Measurements from ENCODE around the gene ACSL6.
A peak's percentile ranks its signal among the peaks of the same experiment; 100 is the strongest.

The ACSL6 gene

DNA sequence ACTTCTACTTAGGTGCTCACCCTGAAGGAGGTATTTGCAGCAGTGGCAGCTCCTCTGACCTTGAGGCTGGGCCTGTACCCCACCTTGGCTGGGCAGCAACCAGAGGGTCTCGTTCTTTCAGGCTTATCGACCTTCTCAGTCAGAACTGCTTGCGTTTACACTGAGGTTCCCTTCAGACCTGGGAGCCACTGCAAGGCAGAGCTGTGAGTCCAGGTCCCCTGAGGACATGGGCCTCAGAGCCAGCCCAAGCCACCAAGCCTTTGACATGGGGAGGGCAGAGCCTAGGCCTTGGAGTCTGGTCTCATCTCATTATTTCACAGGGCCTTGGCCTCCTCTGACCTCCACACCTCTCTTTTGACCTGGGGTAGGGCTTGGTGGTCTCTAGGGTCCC, 13.7 kb downstream of the ACSL6 start:
- no peak for DNase-seq

DNA sequence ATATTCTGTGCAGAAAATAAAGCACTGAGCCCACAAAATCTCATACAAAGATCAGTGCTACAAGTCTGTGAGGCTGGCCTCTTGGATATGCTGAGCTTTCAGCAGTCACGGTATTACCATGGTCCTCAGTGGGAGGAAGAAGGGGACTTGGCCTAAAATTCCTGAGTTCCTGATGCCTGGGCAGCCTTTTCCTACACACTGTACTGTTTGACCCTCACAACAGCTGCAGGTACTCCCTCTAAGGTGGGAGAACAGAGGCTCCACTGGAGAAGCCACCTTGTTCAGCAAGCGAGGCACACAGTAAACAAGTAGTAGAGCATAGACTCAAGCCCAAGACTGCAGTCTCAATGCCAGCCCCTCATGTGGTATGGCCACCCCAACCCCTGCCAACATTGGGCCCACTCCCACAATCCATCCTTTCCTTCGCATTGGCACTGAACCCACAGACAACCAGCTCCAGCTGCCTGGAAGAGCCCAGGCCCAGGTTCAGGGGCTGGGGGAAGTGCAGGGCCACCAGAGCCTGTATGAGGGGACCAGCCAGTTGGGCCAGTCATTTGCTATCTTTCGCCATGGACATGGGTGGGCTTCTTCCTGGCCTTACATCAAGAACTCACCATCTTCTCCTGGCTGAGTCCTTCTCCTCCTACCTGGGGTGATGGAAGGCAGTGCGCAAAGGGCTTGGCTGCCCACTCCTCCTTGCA, 14.3 kb downstream of the ACSL6 start:
- no peak for DNase-seq

DNA sequence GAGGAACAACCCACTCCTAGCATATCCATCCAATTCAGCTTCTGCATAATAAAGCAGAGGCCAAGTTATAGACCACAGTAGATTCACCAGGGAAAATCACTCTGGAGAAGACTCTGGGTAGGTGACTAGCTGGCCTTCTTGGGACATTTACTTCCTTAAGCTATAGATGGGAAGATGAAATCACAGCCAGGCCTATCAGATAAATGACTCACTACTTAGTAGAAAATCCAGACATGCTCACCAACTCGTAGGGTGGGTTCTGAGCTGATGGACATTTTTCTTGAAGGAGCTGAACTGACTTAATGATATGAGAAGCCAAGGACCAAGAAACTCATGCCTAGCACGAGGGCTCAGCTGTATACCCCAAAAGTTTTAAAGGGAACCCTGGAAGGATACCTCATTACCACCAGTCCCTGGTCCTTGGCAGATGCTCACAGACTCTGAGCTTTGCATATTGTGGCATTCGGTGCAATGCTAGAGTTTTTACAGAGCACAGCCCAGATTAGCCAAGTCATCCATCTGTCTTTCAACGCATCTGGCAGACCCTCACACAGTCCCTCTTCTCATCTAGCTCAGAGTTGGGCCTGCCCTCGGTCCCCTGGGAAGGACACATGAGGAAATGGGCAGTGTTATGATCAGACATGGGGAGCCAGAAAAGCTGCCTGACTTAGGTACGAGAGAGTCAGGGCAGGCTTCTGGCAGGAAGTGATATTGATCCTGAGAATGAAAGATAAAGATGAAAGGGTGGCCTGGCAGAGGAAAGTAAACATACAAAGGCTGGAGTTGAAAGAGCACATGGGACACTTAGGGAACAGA, 15.0 kb downstream of the ACSL6 start:
- no peak for DNase-seq

DNA sequence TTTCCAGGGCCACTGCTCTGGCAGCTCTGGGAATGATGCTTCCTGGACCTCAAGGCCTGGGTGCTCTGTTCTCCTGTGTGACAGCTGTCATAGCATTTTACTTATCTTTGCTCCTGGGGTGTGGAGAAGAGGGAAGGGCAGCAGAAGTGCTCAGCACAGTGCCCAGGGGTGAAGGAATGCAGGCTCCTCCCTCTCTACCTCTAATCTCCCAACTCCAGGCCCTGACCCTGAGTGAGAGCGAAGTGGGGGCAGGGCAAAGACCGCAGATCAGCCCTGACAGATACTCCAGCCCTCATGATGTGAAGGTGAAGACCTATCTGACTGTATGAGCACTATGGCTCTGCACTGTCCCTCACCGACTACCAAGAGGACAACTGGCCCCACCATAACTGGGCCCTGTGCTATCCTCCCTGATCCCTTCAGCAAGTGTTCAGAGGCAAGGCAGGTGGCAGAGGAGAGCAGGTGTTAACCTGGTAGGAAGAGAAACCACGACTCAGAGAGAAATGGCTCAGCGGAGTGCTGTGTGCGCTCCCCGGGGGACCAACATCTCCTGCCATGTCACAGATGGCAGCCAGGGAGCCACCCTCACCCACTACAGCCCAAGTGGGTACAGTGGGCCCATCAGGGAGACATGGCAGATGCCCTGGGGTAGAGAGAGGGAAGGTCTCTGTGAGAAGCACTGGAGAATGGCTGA, 16.8 kb downstream of the ACSL6 start:
- DNase-seq: no peak

DNA sequence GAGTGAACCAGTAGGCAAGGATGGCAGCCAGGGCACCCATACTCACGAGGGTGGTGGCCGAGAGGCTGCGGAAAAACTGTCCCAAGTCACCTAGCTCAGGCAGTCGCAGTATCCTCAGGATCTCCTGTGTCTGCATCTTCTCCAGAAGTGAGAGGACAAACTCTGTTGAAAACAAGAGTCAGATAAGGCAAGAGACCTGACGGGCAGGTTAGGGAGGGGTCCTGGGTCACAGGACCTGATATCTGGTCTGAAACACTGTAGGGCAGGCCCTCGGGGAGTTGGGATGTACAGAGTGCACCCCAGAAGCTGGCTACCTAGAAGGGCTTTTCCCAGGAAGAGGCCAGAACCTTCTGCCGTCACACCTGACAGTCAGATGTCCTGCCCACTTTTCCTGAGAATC, 17.4 kb downstream of the ACSL6 start:
- no peak for DNase-seq

DNA sequence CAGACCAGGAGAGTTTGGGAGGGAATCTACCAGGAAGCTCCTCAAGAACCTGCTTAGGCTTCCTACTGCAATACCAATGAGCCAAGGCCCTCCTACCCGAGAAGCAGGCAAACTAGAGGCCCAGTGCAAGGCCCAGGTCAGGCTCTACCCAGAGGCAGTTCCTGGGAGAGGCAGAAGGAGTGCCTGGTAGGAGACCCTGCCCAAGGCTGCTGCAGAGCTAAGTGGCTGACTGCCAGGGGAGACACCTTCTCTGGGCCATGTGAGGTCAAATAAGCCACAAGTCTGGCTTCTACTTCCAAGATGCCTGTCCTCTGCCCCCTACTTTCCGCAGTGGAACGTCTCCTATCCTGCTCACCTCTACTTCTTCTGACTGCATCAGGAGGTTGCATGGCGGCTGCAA, 17.8 kb downstream of the ACSL6 start:
- no peak for DNase-seq

DNA sequence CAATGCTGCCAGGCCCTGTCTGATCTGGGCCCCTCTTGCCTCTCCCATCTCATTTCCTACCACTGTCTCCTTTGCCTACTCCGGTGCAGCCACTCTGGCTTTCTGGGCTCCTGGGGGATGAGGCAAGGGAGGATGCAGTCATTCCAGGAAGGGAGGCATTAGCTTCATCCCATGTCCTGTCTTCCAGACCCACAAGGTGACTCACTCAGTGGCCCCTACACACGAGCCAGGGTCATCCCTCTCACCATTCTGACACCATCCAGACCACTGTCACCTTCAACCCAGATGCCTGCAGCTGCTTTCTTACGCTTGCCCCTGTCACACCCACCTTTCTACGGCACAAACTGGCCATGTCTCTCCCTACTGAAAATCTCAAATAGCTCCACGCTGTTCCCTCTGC, 19.1 kb downstream of the ACSL6 start:
- no peak for DNase-seq

DNA sequence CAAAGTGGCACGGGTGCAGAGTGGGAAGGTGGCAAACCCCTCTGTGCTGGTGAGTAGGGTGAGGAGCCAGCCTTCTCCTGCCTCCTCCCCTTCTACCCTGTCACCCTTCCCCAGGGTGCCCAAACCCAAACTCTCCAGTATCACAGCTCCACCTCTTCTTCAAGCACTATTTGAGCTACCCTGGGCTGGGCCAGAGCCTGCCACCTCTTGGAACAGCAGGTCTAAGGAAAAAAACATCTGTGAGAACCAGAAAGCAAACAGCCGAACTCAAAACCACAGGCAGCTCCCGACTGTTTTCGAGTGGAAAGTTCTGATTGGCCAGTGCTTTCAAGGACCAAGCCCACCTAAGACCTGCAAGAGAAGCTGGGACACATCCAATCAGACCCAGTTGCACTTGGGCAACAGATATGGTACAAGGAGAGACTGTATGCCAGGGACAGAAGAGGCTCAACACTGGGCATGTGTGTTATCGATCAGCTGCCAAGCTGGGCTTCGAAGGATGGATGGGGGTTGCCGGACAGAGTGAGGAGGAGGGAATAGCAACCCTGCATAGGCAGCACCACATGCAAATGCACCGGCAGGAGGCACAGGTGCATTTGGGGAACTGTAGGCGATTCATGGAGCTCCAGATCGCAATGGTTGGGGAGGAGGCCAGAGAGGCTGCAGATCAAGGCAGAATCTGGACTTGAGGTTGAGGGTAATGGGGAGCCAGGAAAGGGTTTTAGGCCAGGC, 19.7 kb downstream of the ACSL6 start:
- no peak for DNase-seq

DNA sequence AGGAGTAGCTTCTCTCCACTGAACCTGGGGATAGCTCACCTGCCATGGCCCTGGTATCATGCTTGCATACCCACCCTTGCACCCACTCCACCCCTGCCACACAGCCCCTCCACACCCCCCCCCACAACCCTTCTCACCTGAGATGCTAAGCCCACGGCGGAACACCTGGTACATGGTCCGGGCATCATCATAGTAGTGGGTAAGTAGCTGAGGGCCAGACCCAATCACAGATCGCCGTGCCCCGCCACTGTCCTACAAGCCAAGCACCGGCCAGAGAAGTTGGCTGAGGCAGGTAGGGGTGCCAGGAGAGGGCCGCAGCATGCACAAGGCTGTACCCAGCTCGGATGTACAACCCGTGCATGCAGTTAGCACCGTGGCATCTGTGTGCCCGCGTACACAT, 20.7 kb downstream of the ACSL6 start:
- DNase-seq: no peak

DNA sequence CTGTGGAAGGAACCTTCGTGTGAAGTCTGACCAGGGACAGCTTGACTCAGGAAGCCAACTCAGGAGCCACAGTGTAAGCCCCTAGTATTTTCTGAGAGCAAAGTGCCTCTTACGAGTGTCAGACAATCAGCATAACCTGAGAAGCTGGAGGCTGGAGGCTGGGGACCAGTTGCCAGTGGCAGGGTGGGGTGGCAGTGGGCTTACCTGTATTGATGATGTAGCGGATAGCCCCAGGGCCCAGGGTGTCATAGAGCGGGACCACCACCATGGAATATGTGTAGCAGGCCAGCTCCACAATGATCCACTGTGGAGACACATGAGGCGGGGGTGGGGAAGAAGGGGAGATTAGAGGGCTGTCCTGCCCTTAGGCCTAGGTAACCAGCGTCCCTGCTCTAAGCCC, 22.9 kb downstream of the ACSL6 start:
- DNase-seq: no peak

DNA sequence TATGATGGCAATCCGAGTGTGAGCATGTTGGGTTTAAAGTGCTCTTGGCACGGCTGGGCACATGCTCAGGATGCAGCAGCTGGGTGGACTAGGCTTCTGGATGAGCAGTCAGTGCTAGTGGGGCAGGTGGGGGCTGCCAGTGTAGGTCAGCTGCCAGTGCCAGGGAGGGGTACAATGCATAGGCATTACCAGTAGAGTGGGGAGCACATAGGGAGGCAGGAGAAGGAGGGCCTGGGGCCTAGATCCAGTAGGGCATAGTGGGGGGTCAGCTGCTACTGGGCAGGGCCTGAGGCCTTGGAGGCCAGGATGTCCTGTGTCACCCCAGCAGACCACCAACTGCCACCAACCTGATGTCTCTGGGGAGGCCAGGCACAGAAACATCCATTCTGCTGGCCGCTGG, 24.2 kb downstream of the ACSL6 start:
- DNase-seq: no peak

DNA sequence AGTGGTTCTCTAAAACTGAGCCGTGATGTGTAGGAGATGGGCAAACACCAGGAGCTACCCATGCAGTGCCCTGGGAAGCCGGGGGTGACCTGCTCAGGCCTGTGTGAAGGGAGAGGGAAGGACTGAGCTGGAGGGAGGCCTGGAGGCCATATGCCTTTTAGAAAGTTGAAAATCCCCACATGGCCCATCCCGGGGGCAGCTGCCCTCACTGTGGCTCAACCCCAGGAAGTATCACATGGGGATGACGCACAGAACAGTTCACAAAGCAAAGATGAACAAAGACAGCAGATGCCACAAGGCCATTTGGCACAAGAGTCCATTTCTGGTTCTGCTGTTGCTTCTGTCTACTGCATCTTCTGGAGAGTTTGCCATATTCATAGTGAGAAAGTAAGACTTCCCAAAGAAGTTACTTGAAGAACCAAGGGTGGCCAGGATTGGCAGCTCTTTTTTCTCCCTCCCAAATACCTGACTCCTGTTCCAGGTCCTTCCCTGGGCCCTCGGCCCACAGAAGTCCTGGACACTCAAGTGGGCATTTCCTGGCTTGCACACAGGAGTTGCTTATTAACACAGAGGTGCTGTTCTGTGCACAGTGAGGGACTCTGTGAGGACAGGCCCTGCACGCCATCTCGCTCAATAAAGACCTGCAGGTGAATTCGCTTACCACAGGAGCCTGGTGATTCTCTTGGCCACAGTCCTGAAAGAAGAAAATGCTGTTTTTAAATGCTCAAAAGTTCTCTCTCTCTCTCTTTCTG, 25.1 kb downstream of the ACSL6 start:
- no peak for DNase-seq

DNA sequence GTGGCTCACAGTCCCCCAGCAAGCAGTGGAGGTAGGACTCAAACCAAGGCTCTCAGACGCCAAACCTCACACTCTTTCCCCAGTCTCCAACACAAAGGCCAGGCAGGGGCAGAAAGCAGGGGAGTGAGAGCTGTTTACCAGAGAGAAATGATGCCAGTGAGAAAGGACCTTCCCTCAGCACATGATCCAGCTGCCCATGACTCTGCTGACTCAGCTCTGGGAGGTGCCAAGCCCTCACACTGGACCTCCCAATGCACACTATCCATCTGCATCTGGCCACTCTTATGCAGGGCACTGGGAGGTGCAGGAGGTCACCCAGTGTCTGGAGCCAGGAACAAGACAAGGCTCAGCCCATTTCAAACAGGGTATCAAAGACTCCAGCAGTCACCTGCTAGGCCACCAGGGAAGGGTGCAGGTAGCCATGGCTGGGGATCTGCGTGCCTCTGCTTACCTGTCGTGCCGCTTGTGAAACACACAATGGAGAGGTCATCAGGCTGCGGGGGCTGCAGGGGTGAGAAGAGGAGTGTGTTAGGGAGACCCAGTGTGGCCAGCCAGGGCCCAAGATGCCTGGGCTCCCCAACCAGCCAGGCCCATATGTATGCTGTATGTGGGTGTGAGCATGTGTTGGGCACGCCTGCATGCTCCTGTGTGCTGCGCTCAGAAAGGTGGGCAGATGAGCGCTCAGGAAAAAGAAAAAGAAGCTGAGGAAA, 26.3 kb downstream of the ACSL6 start:
- DNase-seq: no peak

DNA sequence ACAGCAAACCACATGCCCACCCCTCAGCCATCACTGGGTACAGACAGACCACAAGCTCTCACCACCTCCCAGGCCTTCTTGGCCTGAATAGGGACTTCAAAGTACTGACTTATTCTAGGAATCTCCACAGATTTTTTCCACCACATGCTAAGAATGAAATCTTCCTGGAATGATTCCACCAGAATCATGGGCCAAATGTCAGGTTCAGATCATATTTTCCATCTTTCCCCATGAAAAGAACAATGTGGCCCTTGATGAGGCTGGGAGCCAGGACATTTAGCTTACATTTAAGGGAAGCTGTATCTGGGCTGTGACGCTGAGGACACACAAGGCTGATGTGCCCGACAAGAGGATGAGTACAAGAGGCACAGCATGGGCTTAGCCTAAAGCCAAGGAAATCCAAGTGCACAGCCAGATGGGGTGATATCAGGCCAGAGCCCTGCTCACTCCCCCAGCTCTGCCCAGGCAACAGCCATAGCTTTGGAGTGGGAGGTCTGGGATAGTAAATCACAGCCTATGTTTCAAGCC, 28.1 kb downstream of the ACSL6 start:
- DNase-seq: no peak

DNA sequence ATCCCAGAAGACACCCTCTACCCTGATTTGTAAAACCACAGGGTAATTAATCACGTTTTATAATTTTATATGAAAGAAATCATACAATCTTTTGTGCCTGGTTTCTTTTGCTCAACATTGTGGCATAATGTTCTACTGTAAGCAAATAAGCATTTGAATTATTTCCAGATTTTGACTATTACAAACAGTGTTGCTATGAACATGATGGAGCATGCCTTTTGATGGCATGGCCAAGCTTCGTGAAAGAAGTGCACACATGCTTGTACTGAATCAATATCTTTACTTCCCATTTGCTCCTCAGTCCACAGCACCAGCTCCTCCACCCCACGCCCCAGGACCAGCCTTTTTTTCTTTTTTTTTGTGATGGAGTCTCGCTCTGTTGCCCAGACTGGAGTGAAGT, 29.9 kb downstream of the ACSL6 start:
- no peak for DNase-seq

DNA sequence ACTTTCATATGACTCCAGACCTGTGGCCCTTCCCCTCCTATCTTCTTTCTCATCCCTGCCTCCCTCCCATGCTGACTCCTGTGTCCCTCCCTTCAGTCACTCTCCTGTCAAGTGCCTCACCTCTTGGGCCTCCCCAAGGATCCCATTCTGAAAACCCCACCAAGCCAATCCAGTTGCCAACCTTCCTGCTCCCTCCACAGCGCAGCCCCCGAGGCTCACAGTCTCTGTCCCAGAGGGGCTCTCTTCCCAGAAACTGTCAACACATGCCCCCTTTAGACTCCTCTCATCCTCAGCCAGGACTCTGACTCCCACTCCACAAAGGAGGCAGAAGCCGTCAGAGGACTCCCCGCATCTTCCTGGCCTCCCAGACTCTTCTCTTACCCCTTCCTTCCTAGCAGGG, 30.8 kb downstream of the ACSL6 start:
- DNase-seq: no peak

DNA sequence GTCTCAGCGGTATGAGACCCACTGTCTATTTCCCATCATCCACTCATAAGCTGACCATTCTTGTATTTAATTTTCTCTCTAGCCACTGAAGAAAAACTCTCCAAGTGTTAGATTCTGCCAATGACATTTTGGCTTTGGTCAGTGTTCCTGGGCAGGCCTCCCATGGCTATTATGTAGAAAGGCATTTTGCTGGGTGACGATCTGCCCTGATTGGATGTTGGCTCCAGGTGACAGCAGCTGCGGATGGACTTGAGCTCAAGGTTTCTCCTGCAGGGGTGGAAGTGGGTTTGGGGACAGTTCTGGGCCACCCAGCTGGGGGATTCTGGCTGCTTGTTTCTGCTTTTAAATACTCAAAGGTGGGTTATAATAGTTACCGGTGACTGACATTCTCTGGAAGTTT, 31.6 kb downstream of the ACSL6 start:
- no peak for DNase-seq

DNA sequence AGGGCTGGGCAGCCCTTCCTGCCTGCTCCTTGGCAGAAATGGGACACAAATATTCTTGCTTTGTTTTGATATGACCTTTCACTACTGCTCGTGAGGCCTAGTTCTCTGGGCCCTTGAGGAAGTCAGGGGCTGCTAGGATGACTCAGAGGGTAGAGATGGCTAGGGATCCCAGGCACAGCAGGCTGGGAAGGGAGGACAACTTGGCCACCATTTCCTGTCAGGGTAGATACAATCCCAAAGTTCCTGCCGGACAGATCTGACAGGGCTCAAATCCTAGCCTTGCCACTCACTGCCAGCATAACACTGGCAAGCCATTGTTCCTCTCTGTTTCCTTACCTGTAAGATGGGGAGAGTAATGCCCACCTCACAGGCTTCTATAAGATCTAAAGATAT, 34.2 kb downstream of the ACSL6 start:
- no peak for DNase-seq

DNA sequence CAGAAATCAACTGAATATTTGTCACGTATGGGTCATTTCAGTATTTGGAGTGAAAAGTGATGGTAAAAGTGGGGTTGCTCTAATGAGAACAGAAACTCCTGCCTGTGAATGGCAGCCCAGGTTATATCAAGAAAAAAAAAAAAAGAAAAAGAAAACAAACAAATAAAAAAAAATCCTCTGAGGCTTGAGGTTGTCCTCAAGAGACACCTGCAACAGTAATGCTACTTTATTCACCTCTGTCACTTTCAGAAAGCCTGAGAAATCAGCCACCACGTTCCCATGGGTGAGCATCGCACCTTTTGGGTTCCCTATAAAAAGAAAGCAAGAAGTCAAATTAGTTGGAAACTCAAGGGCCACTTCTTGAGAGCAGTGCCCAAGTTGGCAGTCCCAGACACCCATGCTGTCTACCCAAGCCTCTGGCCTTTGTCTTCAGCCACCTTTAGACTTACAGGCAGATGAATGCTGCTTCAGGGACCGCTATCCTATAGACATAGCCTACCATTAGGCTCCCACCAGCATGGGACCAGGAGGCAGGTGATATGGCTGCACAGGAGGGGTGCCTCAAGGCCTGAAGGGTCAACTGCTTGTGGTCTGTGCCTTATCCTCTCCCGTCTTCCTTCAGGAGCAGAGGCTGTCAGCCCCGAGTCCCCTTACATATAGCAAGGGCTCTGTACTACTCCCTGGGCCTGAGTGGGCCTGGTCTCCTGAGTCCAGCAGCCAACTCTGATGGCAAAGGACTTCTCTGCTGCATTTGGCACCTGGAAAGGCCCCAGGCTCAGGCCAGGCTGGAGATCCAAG, 34.8 kb downstream of the ACSL6 start:
- no peak for DNase-seq

DNA sequence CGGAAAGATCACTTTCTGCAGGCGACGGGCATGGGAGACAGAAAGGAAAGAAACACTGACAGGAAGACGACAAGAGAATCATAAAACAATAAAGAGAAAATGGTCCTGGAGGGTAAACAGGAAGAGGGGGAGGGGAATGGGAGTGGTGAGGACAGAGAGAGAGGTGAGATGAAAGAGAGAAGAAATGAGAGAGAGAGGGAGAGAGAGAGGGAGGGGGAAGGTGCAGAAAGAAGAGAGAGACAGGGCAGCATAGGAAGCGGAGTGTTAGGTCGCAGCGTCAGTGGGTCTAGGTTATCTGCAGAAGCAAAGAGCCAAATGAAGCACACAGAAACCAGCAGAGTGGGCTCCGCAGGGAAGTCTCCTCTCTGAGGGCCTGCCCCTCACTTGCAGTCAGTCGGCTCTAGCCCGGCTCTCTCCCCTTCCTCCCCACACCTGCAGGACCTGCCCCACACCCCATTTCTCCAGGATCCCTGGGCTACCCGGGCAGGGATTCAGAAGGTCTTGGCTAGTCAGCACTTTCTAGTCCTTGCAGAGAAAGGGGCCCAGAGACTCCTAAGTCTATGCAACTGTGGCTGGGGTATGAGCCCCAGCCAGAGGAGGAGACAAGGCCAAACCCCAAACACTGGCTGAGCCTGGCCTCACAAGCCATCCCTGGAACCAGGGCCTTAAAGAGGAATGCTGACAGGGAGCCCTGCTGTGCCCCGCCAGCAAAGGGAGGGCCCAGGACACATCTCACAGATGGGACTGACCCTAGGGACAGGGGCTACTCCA, 36.3 kb downstream of the ACSL6 start:
- peak; percentile 52 for DNase-seq
